Endothelial cell (in vitro differentiated cells): ENCODE results near the gene FMN2. TPM values are rescaled to one million over a fixed set of nuclear protein-coding genes. Genes with fewer than 3 reads are reported as not detected.

Source experiments
- DNase-seq: peaks from one replicate; pipeline ENCODE4 v3.0.0; 2021; ENCODE audit warnings: low spot score
- H3K27ac Mint-ChIP-seq: one replicate; pipeline ENCODE4 v1.8.0; 2021; ENCODE audit warnings: mixed read lengths, inconsistent platforms; ENCODE audit not compliant: unreplicated experiment
- H3K27me3 Mint-ChIP-seq: one replicate; pipeline ENCODE4 v1.8.0; 2021; ENCODE audit warnings: mild to moderate bottlenecking, moderate library complexity, mixed read lengths, inconsistent platforms; ENCODE audit not compliant: unreplicated experiment
- H3K36me3 Mint-ChIP-seq: one replicate; pipeline ENCODE4 v1.8.0; 2021; ENCODE audit warnings: mild to moderate bottlenecking, low read depth, mixed read lengths, inconsistent platforms; ENCODE audit not compliant: unreplicated experiment
- H3K4me1 Mint-ChIP-seq: one replicate; pipeline ENCODE4 v1.8.0; 2021; ENCODE audit warnings: mild to moderate bottlenecking, mixed read lengths, inconsistent platforms; ENCODE audit not compliant: unreplicated experiment
- H3K4me3 Mint-ChIP-seq: one replicate; pipeline ENCODE4 v1.8.0; 2021; ENCODE audit warnings: mild to moderate bottlenecking, mixed read lengths, inconsistent platforms; ENCODE audit not compliant: unreplicated experiment
- H3K9me3 Mint-ChIP-seq: one replicate; pipeline ENCODE4 v1.8.0; 2021; ENCODE audit warnings: mixed read lengths, inconsistent platforms; ENCODE audit not compliant: unreplicated experiment
- CTCF ChIP-seq: fragments of 200-600 bp; sonication (generic); IDR thresholded peaks from one replicate; pipeline ENCODE4 v1.5.0; 2021; ENCODE audit warnings: antibody characterized with exemption; ENCODE audit not compliant: unreplicated experiment
- total RNA-seq: library from RNA; stranded (reverse); fragmentation: NEBNext Ultra II Directional; extraction: Animal tissue kit (Norgen Biotek cat#: 25700); gene quantifications from one replicate; pipeline ENCODE4 v1.2.1, GENCODE V29; 2021; ENCODE audit not compliant: unreplicated experiment

FMN2 gene
- total RNA-seq, 1 donor from 2014 or later, result 2.6 TPM

- no peak for DNase-seq
- Mint-ChIP-seq H3K4me3 (no peak overlapping the region), H3K4me1 (peaks cover 10% of the 10 kb centered on the region), H3K36me3 (no peaks in the 10 kb centered on the region), H3K27ac (no peak overlapping the region), H3K27me3 (peaks cover 1% of the 10 kb centered on the region), H3K9me3 (no peaks in the 10 kb centered on the region)
- TF ChIP-seq CTCF, result no peak
Observed at GRCh38 chr1:240417317-240417716, 325.6 kb downstream of the FMN2 start.

- TF ChIP-seq CTCF, result no peak
- Mint-ChIP-seq H3K27ac (no peak overlapping the region), H3K4me1 (peaks cover 16% of the 10 kb centered on the region), H3K4me3 (no peak overlapping the region), H3K27me3 (peaks cover 1% of the 10 kb centered on the region), H3K9me3 (no peaks in the 10 kb centered on the region), H3K36me3 (no peaks in the 10 kb centered on the region)
- no peak for DNase-seq
Observed at GRCh38 chr1:240420766-240421165, 329.1 kb downstream of the FMN2 start.

- Mint-ChIP-seq H3K9me3 (no peaks in the 10 kb centered on the region), H3K4me3 (no peak overlapping the region), H3K27me3 (peaks cover 1% of the 10 kb centered on the region), H3K4me1 (peaks cover 16% of the 10 kb centered on the region), H3K36me3 (no peaks in the 10 kb centered on the region), H3K27ac (no peak overlapping the region)
- no peak for DNase-seq
- no peak for TF ChIP-seq CTCF
Observed at GRCh38 chr1:240423246-240423924, 331.7 kb downstream of the FMN2 start.

GRCh38 chr1:240424740-240425464 is 333.2 kb downstream of the FMN2 start:
- no peak for TF ChIP-seq CTCF
- DNase-seq, result no peak
- no peaks in the 10 kb centered on the region for H3K9me3 Mint-ChIP-seq
- no peak overlapping the region for H3K4me3 Mint-ChIP-seq
- peaks cover 16% of the 10 kb centered on the region for H3K4me1 Mint-ChIP-seq
- H3K36me3 Mint-ChIP-seq, result no peaks in the 10 kb centered on the region
- no peak overlapping the region for H3K27ac Mint-ChIP-seq
- H3K27me3 Mint-ChIP-seq, result no peaks in the 10 kb centered on the region

GRCh38 chr1:240426051-240426450 is 334.4 kb downstream of the FMN2 start:
- H3K4me1 Mint-ChIP-seq, result peaks cover 6% of the 10 kb centered on the region
- no peaks in the 10 kb centered on the region for H3K27me3 Mint-ChIP-seq
- H3K4me3 Mint-ChIP-seq, result no peak overlapping the region
- TF ChIP-seq CTCF, result no peak
- no peaks in the 10 kb centered on the region for H3K36me3 Mint-ChIP-seq
- no peak for DNase-seq
- H3K27ac Mint-ChIP-seq, result no peak overlapping the region
- no peaks in the 10 kb centered on the region for H3K9me3 Mint-ChIP-seq
